HepG2 (cell line): ENCODE data around the gene KCNMA1. TPM values are rescaled to one million over a fixed set of nuclear protein-coding genes. Genes with fewer than 3 reads are reported as not detected.

ENCODE experiments used
- ATAC-seq: fragments of 200-7000 bp; cut with Tn5 transposase; 3 replicates; pipeline ENCODE4 v1.9.1; 2020; ENCODE audit warnings: mild to moderate bottlenecking, moderate library complexity
- BruUV-seq: library from RNA; stranded (reverse); fragments of 400-500 nt; replicated peaks from 2 replicates; lab custom pipeline; 2021; lab: Mats Ljungman, UMichigan
- CTCF ChIA-PET: fragments of 300-600 bp; formaldehyde crosslinking; extraction: SDS; loops from one replicate; lab custom pipeline; 2021; ENCODE audit warnings: low total read pairs, inconsistent platforms, low intra/inter-chr PET ratio; lab: Yijun Ruan, JAX
- POLR2A ChIA-PET: fragments of 350-600 bp; sonication (Branson Sonifier 250); formaldehyde crosslinking; loops from one replicate; lab custom pipeline; 2020; ENCODE audit warnings: antibody characterized with exemption, inconsistent platforms; lab: Yijun Ruan, JAX
- DNase-seq: peaks from one replicate; pipeline ENCODE4 v3.0.0-alpha.2; 2015; ENCODE audit warnings: low spot score
- FAIRE-seq: peaks from 3 replicates; lab custom pipeline; 2011; peaks lifted over from hg19 to GRCh38; lab: Jason Lieb, UNC
- H2AFZ ChIP-seq: one replicate; pipeline ENCODE4 v1.6.1; 2011; ENCODE audit warnings: low read length, inconsistent platforms
- H3K27ac ChIP-seq: fragments of 300-600 bp; 3 replicates; pipeline ENCODE4 v1.8.0; 2011; ENCODE audit warnings: mixed run types, mild to moderate bottlenecking, mixed read lengths, low read length, inconsistent platforms; ENCODE audit not compliant: insufficient read depth; ENCODE audit errors: extremely low read length
- H3K27me3 ChIP-seq, 2 experiments: fragments of 200-600 bp in 1 of 2; 2 replicates in 1 of 2; 3 replicates in 1 of 2; pipeline versions ENCODE4 v1.6.0 to v1.8.0; 2011; ENCODE audit warnings: low read length in 2 of 2, mild to moderate bottlenecking in 2 of 2, moderate library complexity in 2 of 2, inconsistent platforms in 1 of 2; ENCODE audit not compliant: insufficient read depth in 2 of 2, control insufficient read depth in 1 of 2
- H3K36me3 ChIP-seq, 2 experiments: fragments of 200-600 bp in 1 of 2; replicated peaks in 1 of 2; 2 replicates in 1 of 2; 3 replicates in 1 of 2; pipeline versions ENCODE4 v1.5.1 to v1.8.0; 2011; ENCODE audit warnings: low read length in 2 of 2, inconsistent platforms in 1 of 2; ENCODE audit not compliant: insufficient read depth in 2 of 2, control insufficient read depth in 1 of 2
- H3K4me1 ChIP-seq: 2 replicates; pipeline ENCODE4 v1.5.1; 2012; ENCODE audit warnings: low read length, inconsistent platforms; ENCODE audit not compliant: insufficient read depth
- H3K4me2 ChIP-seq: 2 replicates; pipeline ENCODE4 v1.6.0; 2011; ENCODE audit warnings: low read depth, low read length, inconsistent platforms
- H3K4me3 ChIP-seq, 3 experiments: fragments of 200-600 bp in 1 of 3; sonication (generic), shearing (Covaris generic) in 1 of 3; replicated peaks in 1 of 3; 2 replicates each; pipeline ENCODE4 v1.5.1; 2011 to 2016; ENCODE audit warnings: low read length in 3 of 3, inconsistent platforms in 2 of 3, low read depth in 2 of 3, mild to moderate bottlenecking in 2 of 3, control low read depth in 1 of 3, mixed read lengths in 1 of 3; ENCODE audit not compliant: insufficient read depth in 1 of 3
- H3K79me2 ChIP-seq: one replicate; pipeline ENCODE4 v1.6.1; 2011; ENCODE audit warnings: low read length, inconsistent platforms; ENCODE audit not compliant: insufficient read depth
- H3K9ac ChIP-seq: 2 replicates; pipeline ENCODE4 v1.6.0; 2011; ENCODE audit warnings: mild to moderate bottlenecking, low read depth, low read length, inconsistent platforms; ENCODE audit not compliant: insufficient read depth
- H3K9me3 ChIP-seq: 2 replicates; pipeline ENCODE4 v1.5.1; 2012; ENCODE audit warnings: mild to moderate bottlenecking, low read length
- H4K20me1 ChIP-seq: 2 replicates; pipeline ENCODE4 v1.6.0; 2011; ENCODE audit warnings: inconsistent platforms, mild to moderate bottlenecking, low read length, moderate library complexity; ENCODE audit not compliant: insufficient read depth
- BCL6 ChIP-seq: IDR thresholded peaks from 2 replicates; pipeline ENCODE4 v1.6.1; 2016; ENCODE audit warnings: missing genetic modification reagents, missing compliant biosample characterization
- CBX2 ChIP-seq, 2 experiments: fragments of 200-600 bp in 1 of 2; sonication (generic); formaldehyde crosslinking in 1 of 2; IDR thresholded peaks; 2 replicates each; pipeline versions ENCODE4 v1.7.0 to v1.8.1; 2018 to 2022; ENCODE audit warnings: low read depth in 2 of 2, low read length in 1 of 2, mild to moderate bottlenecking in 1 of 2, missing genetic modification reagents in 1 of 2
- PHF8 ChIP-seq: sonication (generic); formaldehyde crosslinking; IDR thresholded peaks from 2 replicates; pipeline ENCODE4 v1.5.0; 2020; ENCODE audit warnings: missing genetic modification reagents
- RARA ChIP-seq: IDR thresholded peaks from 2 replicates; pipeline ENCODE4 v1.6.1; 2016; ENCODE audit warnings: missing genetic modification reagents, missing compliant biosample characterization
- STAG1 ChIP-seq: sonication (generic); formaldehyde crosslinking; IDR thresholded peaks from 2 replicates; pipeline ENCODE4 v1.4.0; 2020; ENCODE audit warnings: missing genetic modification reagents
- TRAFD1 ChIP-seq: sonication (generic); formaldehyde crosslinking; IDR thresholded peaks from 2 replicates; pipeline ENCODE4 v1.5.1; 2020; ENCODE audit warnings: missing genetic modification reagents, mild to moderate bottlenecking, borderline replicate concordance
- ZBTB20 ChIP-seq: sonication (generic); formaldehyde crosslinking; IDR thresholded peaks from 2 replicates; pipeline ENCODE4 v1.8.1; 2023; ENCODE audit warnings: missing genetic modification reagents, low read depth, mild to moderate bottlenecking, borderline replicate concordance
- ZNF276 ChIP-seq: sonication (generic); formaldehyde crosslinking; IDR thresholded peaks from 2 replicates; pipeline ENCODE4 v1.4.0; 2020; ENCODE audit warnings: mild to moderate bottlenecking, low read depth, missing genetic modification reagents
- ZNF580 ChIP-seq: IDR thresholded peaks from 2 replicates; pipeline ENCODE4 v1.6.1; 2016; ENCODE audit warnings: low read depth, borderline replicate concordance
- ZNF598 ChIP-seq: sonication (generic); formaldehyde crosslinking; IDR thresholded peaks from 2 replicates; pipeline ENCODE4 v1.5.1; 2020; ENCODE audit warnings: mild to moderate bottlenecking, missing genetic modification reagents, borderline replicate concordance
- ZNF7 ChIP-seq: IDR thresholded peaks from 2 replicates; pipeline ENCODE4 v1.6.1; 2016; ENCODE audit warnings: missing biosample characterization, missing genetic modification reagents
- ZNF883 ChIP-seq: sonication (generic); formaldehyde crosslinking; IDR thresholded peaks from 2 replicates; pipeline ENCODE4 v1.5.1; 2020; ENCODE audit warnings: mild to moderate bottlenecking, missing genetic modification reagents; ENCODE audit errors: not compliant biosample characterization
- WGBS: methylation state at CpG from one replicate; pipeline ENCODE4 v1.1.6; 2017; ENCODE audit warnings: low lambda C conversion rate; 5-methylcytosine and 5-hydroxymethylcytosine counted together
- in situ Hi-C: cut with HindIII; loops from 2 replicates; pipeline ENCODE4 v1.10.0; 2017; ENCODE audit warnings: low pct_unique_long_range_greater_than_20kb; ENCODE audit not compliant: extremely low pct_ligation_motif_present
- intact Hi-C: fragments of 100-400 bp; cut with micrococcal nuclease; formaldehyde crosslinking; loops from one replicate; pipeline ENCODE4 v1.10.0; 2022; ENCODE audit not compliant: unreplicated experiment
- polyA plus RNA-seq, 8 experiments: library from polyadenylated mRNA; depleted of rRNA in 3 of 8; stranded (reverse) in 7 of 8; unstranded in 1 of 8; fragments of >200 nt; fragmentation: Illumina TruSeq in 4 of 8; extraction: Trizol in 4 of 8; gene quantifications; 2 replicates each; pipeline versions ENCODE4 v1.2.1 to v1.2.3, GENCODE V29; 2011 to 2016; ENCODE audit warnings: low read depth in 4 of 8, missing spikeins in 1 of 8, mixed read lengths in 1 of 8; ENCODE audit not compliant: insufficient read depth in 1 of 8
- total RNA-seq, 5 experiments: library from RNA; depleted of rRNA; stranded (reverse); fragments of >200 nt; fragmentation: Illumina TruSeq; extraction: Trizol; gene quantifications; 2 replicates each; pipeline ENCODE4 v1.2.3, GENCODE V29; 2016; ENCODE audit warnings: low read depth in 1 of 5
- TF ChIP-seq, protein P1 (sequence below): sonication (generic); formaldehyde crosslinking; IDR thresholded peaks from 2 replicates; pipeline ENCODE4 v1.5.1; 2020; ENCODE audit warnings: mild to moderate bottlenecking, moderate library complexity, missing genetic modification reagents
- TF ChIP-seq, protein P2 (sequence below): sonication (generic); formaldehyde crosslinking; IDR thresholded peaks from 2 replicates; pipeline ENCODE4 v1.5.0; 2020; ENCODE audit warnings: mild to moderate bottlenecking, missing genetic modification reagents

The KCNMA1 gene
- total and polyA plus RNA-seq, 2 of the 13 experiments (the other 11 are each of a cell fraction or from before 2014, with no cell fraction given): 0.02 TPM; not detected in 1

DNA sequence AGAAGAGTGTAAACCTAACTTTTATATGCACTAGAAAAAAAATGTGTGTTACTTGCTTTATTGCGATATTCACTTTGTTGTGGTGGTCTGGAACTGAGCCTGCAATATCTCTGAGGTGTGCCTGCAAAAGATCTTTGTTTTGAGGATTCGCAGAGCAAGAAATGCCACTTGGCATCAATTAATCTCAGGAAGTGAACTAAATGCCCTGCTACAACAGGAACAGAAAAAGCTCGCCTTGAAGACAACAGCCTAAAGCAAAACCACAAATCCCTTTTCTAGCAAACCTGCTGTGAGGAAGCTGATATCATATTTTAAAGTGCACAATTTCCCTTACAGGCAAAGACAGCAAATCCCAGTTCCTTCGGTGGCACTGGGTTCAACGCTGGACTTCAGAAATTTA, 675.8 kb downstream of the KCNMA1 start:
- WGBS: 10% methylated on average over 5 of the region's 5 CpGs
- no TSS peak for BruUV-seq

More for the DNA sequence above, 675.8 kb downstream of the KCNMA1 start:
- Histone ChIP-seq H4K20me1 (no peaks in the 10 kb centered on the region), H3K4me1 (no peaks in the 10 kb centered on the region), H3K27me3 (peaks cover 1 to 11% of the 10 kb centered on the region in 2 experiments; a peak in 3 of 5 replicates), H3K79me2 (no peaks in the 10 kb centered on the region), H3K4me3 (no peak overlapping the region), H3K9me3 (no peaks in the 10 kb centered on the region)
- FAIRE-seq: no peak
- TF ChIP-seq TRAFD1 (CRISPR knock-in tag) (no peak), ZNF7 (CRISPR knock-in tag) (no peak), STAG1 (no peak), ZBTB20 (CRISPR knock-in tag) (no peak), RARA (CRISPR knock-in tag) (no peak), CBX2 (IDR thresholded peaks at IDR 0.05; ENCODE audit: low read depth, low read length) (no peak), CBX2 (CRISPR knock-in tag; IDR thresholded peaks at IDR 0.05; ENCODE audit: low read depth) (no peak), BCL6 (CRISPR knock-in tag) (no peak), ZNF580 (CRISPR knock-in tag) (no peak), PHF8 (CRISPR knock-in tag) (no peak), ZNF883 (CRISPR knock-in tag) (no peak), ZNF276 (no peak), ZNF598 (CRISPR knock-in tag) (no peak)
- TF ChIP-seq, protein P1, sequence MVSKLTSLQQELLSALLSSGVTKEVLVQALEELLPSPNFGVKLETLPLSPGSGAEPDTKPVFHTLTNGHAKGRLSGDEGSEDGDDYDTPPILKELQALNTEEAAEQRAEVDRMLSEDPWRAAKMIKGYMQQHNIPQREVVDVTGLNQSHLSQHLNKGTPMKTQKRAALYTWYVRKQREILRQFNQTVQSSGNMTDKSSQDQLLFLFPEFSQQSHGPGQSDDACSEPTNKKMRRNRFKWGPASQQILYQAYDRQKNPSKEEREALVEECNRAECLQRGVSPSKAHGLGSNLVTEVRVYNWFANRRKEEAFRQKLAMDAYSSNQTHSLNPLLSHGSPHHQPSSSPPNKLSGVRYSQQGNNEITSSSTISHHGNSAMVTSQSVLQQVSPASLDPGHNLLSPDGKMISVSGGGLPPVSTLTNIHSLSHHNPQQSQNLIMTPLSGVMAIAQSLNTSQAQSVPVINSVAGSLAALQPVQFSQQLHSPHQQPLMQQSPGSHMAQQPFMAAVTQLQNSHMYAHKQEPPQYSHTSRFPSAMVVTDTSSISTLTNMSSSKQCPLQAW: no peak
- TF ChIP-seq, protein P2, sequence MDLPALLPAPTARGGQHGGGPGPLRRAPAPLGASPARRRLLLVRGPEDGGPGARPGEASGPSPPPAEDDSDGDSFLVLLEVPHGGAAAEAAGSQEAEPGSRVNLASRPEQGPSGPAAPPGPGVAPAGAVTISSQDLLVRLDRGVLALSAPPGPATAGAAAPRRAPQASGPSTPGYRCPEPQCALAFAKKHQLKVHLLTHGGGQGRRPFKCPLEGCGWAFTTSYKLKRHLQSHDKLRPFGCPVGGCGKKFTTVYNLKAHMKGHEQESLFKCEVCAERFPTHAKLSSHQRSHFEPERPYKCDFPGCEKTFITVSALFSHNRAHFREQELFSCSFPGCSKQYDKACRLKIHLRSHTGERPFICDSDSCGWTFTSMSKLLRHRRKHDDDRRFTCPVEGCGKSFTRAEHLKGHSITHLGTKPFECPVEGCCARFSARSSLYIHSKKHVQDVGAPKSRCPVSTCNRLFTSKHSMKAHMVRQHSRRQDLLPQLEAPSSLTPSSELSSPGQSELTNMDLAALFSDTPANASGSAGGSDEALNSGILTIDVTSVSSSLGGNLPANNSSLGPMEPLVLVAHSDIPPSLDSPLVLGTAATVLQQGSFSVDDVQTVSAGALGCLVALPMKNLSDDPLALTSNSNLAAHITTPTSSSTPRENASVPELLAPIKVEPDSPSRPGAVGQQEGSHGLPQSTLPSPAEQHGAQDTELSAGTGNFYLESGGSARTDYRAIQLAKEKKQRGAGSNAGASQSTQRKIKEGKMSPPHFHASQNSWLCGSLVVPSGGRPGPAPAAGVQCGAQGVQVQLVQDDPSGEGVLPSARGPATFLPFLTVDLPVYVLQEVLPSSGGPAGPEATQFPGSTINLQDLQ (CRISPR knock-in tag): no peak
- TF ChIP-seq, all 625 proteins: peak for 0
- Histone ChIP-seq H3K36me3 (no peaks in the 10 kb centered on the region), H3K9ac (no peak overlapping the region), H2AFZ (no peak overlapping the region), H3K4me2 (no peak overlapping the region), H3K27ac (no peak overlapping the region)
- ChIA-PET CTCF (no interaction called here), POLR2A (no interaction called here)
- ATAC-seq: no peak
- in situ Hi-C loops (no loop called here), intact Hi-C loops (no loop called here)
- DNase-seq: no peak
